GM21526 (cell line): Measurements from ENCODE around the gene SLC12A1.

Experiments used
- ATAC-seq: cut with Tn5 transposase; IDR thresholded peaks from one replicate; pipeline ENCODE4 v1.9.1; 2021; ENCODE audit warnings: moderate library complexity; ENCODE audit not compliant: unreplicated experiment, low FRiP score

Gene SLC12A1

DNA sequence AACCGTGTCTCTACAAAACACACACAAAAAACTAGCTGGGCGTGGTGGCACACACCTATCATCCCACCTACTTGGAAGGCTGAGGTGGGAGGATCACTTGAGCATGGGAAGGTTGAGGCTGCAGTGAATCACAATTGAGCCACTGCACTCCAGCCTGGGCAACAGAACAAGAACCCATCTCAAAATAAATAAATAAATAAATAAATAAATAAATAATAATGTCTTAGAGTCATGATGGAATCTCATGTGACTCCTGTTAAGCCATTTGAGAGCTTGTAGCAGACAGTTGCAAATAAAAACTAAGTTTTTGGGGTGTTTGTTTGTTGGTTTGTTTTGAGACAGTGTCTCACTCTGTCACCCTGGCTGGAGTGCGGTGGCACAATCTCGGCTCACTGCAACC, 33.2 kb downstream of the SLC12A1 start:
- no peak for ATAC-seq

- ATAC-seq: no peak
These were observed 35.9 kb downstream of the SLC12A1 start for GRCh38 chr15:48242015-48242414.

GRCh38 chr15:48242535-48242934, 36.4 kb downstream of the SLC12A1 start:
- no peak for ATAC-seq

DNA sequence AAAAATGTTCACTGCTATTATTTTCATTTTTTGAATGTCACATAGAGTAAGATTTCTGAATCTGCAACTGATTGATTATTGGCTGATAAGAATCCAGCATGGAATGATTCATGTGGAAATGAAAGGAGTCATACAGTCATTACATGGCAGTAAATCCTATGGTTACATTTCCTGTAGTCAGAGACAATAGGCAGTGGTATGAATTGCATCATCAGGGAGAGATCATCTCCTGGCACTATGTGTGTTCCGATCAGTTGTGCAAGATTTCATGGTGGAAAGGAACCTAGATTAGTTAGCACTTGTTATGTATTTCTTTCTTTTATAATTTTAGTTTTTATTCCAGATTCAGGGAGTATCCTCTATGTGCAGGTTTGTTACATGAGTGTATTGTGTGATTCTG, 38.8 kb downstream of the SLC12A1 start:
- ATAC-seq: no peak

DNA sequence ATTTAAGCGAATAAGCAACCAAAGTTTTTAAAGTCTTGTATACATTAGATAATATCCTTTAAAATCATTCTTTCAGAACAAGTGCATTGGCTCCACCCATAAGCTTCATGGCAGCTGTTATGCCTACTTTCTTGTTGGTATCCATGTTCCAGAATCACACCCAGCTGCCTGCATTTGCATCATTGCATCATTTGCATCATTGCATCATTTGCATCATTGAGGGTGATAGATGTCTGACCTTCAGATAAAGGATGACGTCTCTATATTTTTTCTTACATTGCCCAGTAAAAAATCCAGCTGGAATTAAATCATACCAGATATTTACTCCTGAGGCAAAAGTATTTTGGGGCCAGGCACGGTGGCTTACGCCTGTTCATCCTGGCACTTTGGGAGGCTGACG, 42.3 kb downstream of the SLC12A1 start:
- ATAC-seq: no peak

GRCh38 chr15:48250640-48251076, 44.6 kb downstream of the SLC12A1 start:
- no peak for ATAC-seq

GRCh38 chr15:48253172-48253571, 47.1 kb downstream of the SLC12A1 start:
- no peak for ATAC-seq

GRCh38 chr15:48265135-48265534, 59.0 kb downstream of the SLC12A1 start:
- ATAC-seq: no peak

DNA sequence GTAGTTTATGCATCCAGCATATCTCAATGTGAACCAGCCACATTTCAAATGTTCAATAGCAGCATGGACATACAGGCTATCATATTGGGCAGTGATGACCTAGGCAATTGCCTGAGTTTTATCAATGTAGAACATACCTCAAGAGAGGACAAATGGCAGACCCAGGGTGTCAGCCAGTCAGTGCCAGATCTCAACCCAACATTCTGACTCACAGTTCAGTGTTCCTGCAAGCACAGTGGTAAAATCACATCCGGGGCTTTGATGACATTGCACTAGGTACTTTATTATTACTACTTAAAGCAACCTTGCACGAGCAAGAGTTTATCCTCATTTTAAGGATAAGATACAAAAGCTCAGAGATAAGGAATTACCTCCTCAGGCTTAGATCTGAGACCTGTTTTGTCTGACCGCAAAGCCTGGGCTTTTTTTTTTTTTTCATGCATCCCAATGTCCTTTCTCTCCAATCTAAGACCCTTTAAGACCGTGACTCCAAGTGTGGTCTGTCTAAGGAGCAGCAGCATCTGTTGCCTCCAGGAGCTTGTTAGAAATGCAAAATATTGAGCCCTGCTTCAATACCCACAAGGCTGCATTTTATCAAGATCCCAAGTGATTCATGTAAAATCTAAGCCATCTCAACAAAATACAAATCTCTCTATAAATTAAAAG, 60.1 kb downstream of the SLC12A1 start:
- ATAC-seq: no peak

DNA sequence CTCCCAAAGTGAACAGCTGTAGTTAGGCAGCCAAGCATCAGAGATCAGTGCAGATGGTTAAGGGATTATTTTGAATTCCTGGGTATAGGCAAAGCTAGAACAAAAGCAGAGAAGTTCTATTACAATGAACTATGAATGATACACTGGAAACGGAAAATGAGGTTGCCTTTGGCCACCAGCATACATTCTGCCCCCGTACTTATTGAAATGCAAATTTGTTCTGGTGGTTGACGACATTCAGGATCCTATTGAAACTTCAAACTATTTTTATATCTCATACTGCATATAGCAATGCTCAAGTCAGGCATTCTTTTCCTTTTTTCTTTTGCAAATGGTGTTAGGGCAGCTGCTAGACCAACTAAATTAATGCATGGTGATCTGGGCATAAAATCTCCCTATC, 61.7 kb downstream of the SLC12A1 start:
- no peak for ATAC-seq

DNA sequence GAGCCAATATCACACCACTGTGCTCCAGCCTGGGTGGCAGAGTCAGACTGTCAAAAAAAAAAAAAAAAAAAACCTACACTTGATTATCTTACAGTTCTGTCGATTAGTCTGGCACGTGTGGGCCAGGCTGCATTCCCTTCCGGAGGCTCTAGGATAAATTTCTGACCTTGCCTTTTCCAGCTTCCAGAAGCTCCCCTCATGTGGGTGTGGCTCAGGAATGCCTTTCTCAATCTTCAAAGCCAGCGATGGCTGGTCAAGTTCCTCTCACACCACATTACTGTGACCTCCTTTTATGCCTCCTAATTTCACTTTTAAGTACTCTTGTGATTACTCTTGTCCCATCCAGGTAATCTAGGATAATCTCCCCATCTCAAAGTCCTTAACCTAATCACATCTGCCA, 66.9 kb downstream of the SLC12A1 start:
- no peak for ATAC-seq

GRCh38 chr15:48278666-48279065, 72.6 kb downstream of the SLC12A1 start:
- ATAC-seq: no peak

DNA sequence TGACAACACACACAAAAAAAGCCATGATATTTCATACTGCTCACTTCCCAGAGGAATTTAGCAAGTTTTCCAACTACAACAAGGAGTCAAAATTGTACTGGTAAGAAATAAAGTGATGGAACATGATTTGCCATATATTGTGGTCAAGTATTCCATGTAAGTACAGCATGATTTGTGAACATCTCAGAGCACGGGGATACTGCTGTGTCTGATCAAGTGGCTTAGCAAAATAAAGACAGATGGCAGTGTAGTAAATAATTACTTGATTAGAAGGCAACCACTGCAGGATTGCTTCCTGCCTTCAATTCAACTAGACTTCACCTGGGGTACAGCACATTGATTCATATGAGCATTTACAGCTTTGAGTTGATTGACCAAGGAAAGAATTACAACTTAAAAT, 73.5 kb downstream of the SLC12A1 start:
- no peak for ATAC-seq

- no peak for ATAC-seq
These were observed 75.6 kb downstream of the SLC12A1 start for GRCh38 chr15:48281674-48282073.

DNA sequence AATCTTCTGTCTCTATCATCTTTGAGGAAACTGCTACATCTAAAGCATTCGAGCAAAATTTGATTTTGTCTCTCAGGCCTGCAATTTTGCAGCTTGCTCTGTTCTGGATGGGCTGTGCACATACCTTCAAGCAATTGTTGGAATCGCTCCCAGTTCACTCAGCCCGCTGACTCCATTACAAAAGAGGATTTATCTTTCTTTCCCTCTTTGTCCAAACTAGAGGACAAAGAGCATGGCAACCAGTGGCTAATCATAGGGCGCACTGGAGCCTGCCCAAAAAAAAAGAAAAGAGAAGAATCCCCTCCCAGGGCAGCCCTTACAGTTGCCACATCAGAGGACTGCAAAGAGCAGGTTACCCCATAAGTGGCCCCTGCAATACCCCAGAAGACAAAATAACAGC, 76.1 kb downstream of the SLC12A1 start:
- ATAC-seq: no peak

DNA sequence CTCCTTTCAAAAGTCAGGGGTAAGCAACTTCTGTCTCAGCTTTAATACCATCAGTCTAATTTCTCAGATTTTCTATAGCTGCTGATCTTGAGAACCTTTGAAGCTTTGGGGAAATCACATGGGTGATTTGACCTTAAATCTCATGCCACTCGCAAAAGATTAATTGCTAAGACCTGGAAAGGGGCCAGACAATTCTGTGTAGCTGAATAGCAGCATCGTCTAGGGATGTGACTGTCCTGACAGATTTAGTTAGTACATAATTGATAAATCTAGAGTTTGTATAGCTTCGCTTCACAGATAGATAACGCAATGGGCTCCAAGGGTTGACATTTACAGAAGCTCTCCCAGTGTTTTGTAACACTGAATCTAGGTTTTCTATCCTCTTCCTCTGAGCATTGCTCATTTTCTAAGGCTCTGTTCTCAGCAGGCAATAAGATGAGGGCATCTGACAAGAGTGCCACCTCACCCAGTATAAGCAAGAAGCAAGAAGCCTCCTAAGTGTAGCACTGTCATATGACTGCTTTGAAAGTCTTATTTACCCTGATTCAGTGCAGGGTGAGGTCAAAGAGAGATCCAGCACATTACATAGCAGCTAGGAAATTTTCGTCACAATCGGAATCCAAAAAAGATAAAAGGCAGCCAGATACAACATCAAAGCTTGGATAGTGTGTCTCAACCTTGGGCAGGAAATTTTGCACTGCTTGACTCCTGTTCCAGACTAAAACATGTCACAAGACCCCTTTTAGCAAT, 77.5 kb downstream of the SLC12A1 start:
- no peak for ATAC-seq

- peak; percentile 62 for ATAC-seq
These were observed 79.5 kb downstream of the SLC12A1 start for GRCh38 chr15:48285329-48286214.

DNA sequence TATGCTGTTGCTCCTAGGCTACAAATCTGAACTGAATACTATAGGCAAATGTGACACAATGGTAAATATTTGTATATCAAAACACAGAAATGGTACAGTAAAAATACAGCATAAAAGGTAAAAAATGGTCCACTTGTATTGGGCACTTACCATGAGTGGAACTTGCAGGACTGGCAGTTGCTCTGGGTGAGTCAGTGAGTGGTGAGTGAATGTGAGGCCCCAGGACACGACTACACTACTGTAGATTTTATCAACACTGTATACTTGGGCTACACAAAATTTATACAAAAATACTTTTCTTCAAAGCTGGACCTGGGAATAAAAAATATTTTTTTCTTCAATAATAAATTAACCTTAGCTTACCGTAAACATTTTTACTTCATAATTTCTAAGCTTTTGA, 83.5 kb downstream of the SLC12A1 start:
- ATAC-seq: no peak

DNA sequence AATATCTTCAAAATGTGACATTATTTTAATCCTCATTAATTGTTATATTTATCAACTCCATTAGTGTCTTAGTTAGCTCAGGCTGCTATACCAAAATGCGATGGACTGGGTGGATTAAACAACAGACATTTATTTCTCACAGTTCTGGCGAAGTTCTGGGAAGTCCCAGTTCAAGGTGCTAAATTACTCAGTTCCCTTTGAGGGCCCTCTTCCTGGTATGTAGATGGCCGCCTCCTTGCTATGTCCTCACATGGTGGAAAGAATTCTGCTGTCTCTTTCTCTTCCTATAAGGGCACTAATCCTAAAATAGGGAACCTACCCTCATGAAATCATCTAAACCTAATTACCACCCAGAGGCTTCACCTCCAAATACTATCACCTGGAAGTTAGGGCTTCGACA, 86.4 kb downstream of the SLC12A1 start:
- ATAC-seq: no peak

GRCh38 chr15:48297668-48298067, 91.6 kb downstream of the SLC12A1 start:
- ATAC-seq: no peak

GRCh38 chr15:48298914-48299313, 92.8 kb downstream of the SLC12A1 start:
- ATAC-seq: no peak
